ENCODE data around the gene CHCHD2. TPM values are rescaled to one million over a fixed set of nuclear protein-coding genes. Genes with fewer than 3 reads are reported as not detected.

Gene CHCHD2
- total and polyA plus RNA-seq, 2 of the 13 experiments (the other 11 are each of a cell fraction or from before 2014, with no cell fraction given), result 330 to 572 TPM

DNA sequence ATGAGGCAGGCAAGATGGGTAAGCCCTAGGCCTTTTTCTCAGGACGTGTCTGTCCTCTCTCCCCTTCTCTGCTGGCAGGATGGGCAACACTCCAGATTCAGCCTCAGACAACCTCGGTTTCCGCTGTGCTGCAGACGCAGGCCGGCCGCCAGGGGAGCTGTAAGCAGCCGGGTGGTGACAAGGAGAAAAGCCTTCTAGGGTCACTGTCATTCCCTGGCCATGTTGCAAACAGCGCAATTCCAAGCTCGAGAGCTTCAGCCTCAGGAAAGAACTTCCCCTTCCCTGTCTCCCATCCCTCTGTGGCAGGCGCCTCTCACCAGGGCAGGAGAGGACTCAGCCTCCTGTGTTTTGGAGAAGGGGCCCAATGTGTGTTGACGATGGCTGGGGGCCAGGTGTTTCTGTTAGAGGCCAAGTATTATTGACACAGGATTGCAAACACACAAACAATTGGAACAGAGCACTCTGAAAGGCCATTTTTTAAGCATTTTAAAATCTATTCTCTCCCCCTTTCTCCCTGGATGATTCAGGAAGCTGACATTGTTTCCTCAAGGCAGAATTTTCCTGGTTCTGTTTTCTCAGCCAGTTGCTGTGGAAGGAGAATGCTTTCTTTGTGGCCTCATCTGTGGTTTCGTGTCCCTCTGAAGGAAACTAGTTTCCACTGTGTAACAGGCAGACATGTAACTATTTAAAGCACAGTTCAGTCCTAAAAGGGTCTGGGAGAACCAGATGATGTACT is 26.7 kb downstream of the CHCHD2 start (continued):
- TF ChIP-seq, protein P1, sequence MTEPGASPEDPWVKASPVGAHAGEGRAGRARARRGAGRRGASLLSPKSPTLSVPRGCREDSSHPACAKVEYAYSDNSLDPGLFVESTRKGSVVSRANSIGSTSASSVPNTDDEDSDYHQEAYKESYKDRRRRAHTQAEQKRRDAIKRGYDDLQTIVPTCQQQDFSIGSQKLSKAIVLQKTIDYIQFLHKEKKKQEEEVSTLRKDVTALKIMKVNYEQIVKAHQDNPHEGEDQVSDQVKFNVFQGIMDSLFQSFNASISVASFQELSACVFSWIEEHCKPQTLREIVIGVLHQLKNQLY (CRISPR knock-in tag; IDR thresholded peaks at IDR 0.05), result no peak
- TF ChIP-seq ZFP36 (IDR thresholded peaks at IDR 0.05; ENCODE audit: borderline replicate concordance, low read depth, low read length, partially characterized antibody) (no peak), ASH2L (IDR thresholded peaks at IDR 0.05; ENCODE audit: insufficient read length, low read depth, low read length) (no peak), ZNF776 (CRISPR knock-in tag; IDR thresholded peaks at IDR 0.05) (no peak), GTF3A (CRISPR knock-in tag; conservative IDR thresholded peaks at IDR 0.05) (no peak), ZNF317 (CRISPR knock-in tag; IDR thresholded peaks at IDR 0.05) (peak; percentile 40; the same call in 1 of the 2 replicates), ERF (CRISPR knock-in tag; IDR thresholded peaks at IDR 0.05) (0 out of 2 replicates have a peak, but pooled peaks have one; percentile 39), FOXP1 (IDR thresholded peaks at IDR 0.05) (no peak), FOXP1 (CRISPR knock-in tag; IDR thresholded peaks at IDR 0.05) (peak; percentile 81), TP53 (CRISPR knock-in tag; conservative IDR thresholded peaks at IDR 0.05) (no peak), MTF2 (CRISPR knock-in tag; IDR thresholded peaks at IDR 0.05; ENCODE audit: borderline replicate concordance) (no peak), ZSCAN25 (CRISPR knock-in tag; IDR thresholded peaks at IDR 0.05) (no peak), ZSCAN22 (CRISPR knock-in tag; IDR thresholded peaks at IDR 0.05) (no peak), ZNF768 (CRISPR knock-in tag; IDR thresholded peaks at IDR 0.05) (peak; percentile 48; the same call in 1 of the 2 replicates), SALL1 (CRISPR knock-in tag; IDR thresholded peaks at IDR 0.05) (peak; percentile 64; the same call in 1 of the 2 replicates), HNRNPK (IDR thresholded peaks at IDR 0.05; ENCODE audit: low read depth, low read length, poor library complexity, severe bottlenecking) (no peak), HMG20A (CRISPR knock-in tag; IDR thresholded peaks at IDR 0.05; ENCODE audit: borderline replicate concordance) (0 out of 2 replicates have a peak, but pooled peaks have one; percentile 27), ZNF205 (CRISPR knock-in tag; IDR thresholded peaks at IDR 0.05) (no peak), NFIC (IDR thresholded peaks at IDR 0.05; ENCODE audit: low read length) (no peak), SYNCRIP (IDR thresholded peaks at IDR 0.05; ENCODE audit: insufficient read depth, low read depth, low read length) (no peak), AGO2 (optimal IDR thresholded peaks at IDR 0.05; ENCODE audit: low read depth, low read length) (no peak), ELF4 (CRISPR knock-in tag; IDR thresholded peaks at IDR 0.05; ENCODE audit: borderline replicate concordance) (no peak), ZSCAN30 (CRISPR knock-in tag; IDR thresholded peaks at IDR 0.05) (no peak), ZBTB42 (CRISPR knock-in tag; IDR thresholded peaks at IDR 0.05) (no peak), ESRRA (CRISPR knock-in tag; IDR thresholded peaks at IDR 0.05; ENCODE audit: low read depth) (no peak), NBN (conservative IDR thresholded peaks at IDR 0.05) (no peak), IKZF1 (IDR thresholded peaks at IDR 0.05) (no peak), SRY (CRISPR knock-in tag; IDR thresholded peaks at IDR 0.05) (no peak; the same call in 1 of the 2 replicates), BCL6 (CRISPR knock-in tag; IDR thresholded peaks at IDR 0.05) (no peak)
- TF ChIP-seq, protein P2, sequence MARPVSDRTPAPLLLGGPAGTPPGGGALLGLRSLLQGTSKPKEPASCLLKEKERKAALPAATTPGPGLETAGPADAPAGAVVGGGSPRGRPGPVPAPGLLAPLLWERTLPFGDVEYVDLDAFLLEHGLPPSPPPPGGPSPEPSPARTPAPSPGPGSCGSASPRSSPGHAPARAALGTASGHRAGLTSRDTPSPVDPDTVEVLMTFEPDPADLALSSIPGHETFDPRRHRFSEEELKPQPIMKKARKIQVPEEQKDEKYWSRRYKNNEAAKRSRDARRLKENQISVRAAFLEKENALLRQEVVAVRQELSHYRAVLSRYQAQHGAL (CRISPR knock-in tag; IDR thresholded peaks at IDR 0.05; ENCODE audit: not compliant biosample characterization), result no peak

Measured in HepG2 (cell line).